Colonic mucosa (tissue), 4 donors: Measurements from ENCODE around the gene LRRK1. TPM values are rescaled to one million over a fixed set of nuclear protein-coding genes. Genes with fewer than 3 reads are reported as not detected.
A peak's percentile ranks its signal among the peaks of the same experiment; 100 is the strongest.

Experiments used
- DNase-seq: peaks from one replicate; pipeline ENCODE4 v3.0.0-alpha.2; 2020
- H3K27ac ChIP-seq: fragments of 200-600 bp; one replicate; pipeline ENCODE4 v1.8.0; 2021
- H3K27me3 ChIP-seq: fragments of 200-600 bp; one replicate; pipeline ENCODE4 v1.8.0; 2021
- H3K36me3 ChIP-seq: fragments of 200-600 bp; one replicate; pipeline ENCODE4 v1.8.0; 2021
- H3K4me1 ChIP-seq: fragments of 200-600 bp; one replicate; pipeline ENCODE4 v1.8.0; 2021; ENCODE audit warnings: mild to moderate bottlenecking
- H3K4me3 ChIP-seq: fragments of 200-600 bp; one replicate; pipeline ENCODE4 v1.8.0; 2021
- H3K9ac ChIP-seq, 2 donors: one replicate each; pipeline ENCODE4 v1.7.0; 2013; ENCODE audit warnings: control low read depth in 2 of 2, low read depth in 2 of 2, low read length in 2 of 2
- H3K9me3 ChIP-seq: fragments of 200-600 bp; one replicate; pipeline ENCODE4 v1.8.0; 2021
- CTCF ChIP-seq: fragments of 200-600 bp; IDR thresholded peaks from one replicate; pipeline ENCODE4 v1.8.0; 2022; ENCODE audit warnings: antibody characterized with exemption, mild to moderate bottlenecking
- intact Hi-C: fragments of 100-400 bp; cut with DNase I; formaldehyde crosslinking; loops from one replicate; pipeline ENCODE4 v1.14.1; 2022
- total RNA-seq, 2 donors: library from RNA; stranded (reverse); fragmentation: NEBNext Ultra II Directional in 1 of 2; extraction: Animal tissue kit (Norgen Biotek cat#: 25700) in 1 of 2; gene quantifications; one replicate each; pipeline ENCODE4 v1.2.1, GENCODE V29; 2021
- donor health status: healthy.
- donor health status: DM: no; HTN: no; CAD: no.
- donor health status: DM: no; HTN: no; CAD: no.

LRRK1 gene
- total RNA-seq, 2 donors from 2014 or later = 29.6 to 36.0 TPM

GRCh38 chr15:100909565-100909964 is 9.6 kb upstream of the LRRK1 start:
- H3K9me3 ChIP-seq = no peaks in the 10 kb centered on the region
- no peak for DNase-seq
- H3K36me3 ChIP-seq = no peaks in the 10 kb centered on the region
- no peaks in the 10 kb centered on the region for H3K27me3 ChIP-seq
- intact Hi-C loops = no loop called here
- H3K4me3 ChIP-seq = no peak overlapping the region
- H3K9ac ChIP-seq = no peak overlapping the region
- TF ChIP-seq CTCF = no peak
- no peaks in the 10 kb centered on the region for H3K4me1 ChIP-seq
- H3K27ac ChIP-seq = no peak overlapping the region

- intact Hi-C loops = loop anchor here (10.0 kb wide), 1 partner anchor 355 kb away; no protein-coding TSS in a partner anchor
- TF ChIP-seq CTCF = no peak
- no peaks in the 10 kb centered on the region for H3K4me1 ChIP-seq
- H3K9ac ChIP-seq = peak overlapping the region in 1 of 2 donors; percentile 1
- H3K36me3 ChIP-seq = no peaks in the 10 kb centered on the region
- DNase-seq = no peak
- H3K4me3 ChIP-seq = no peak overlapping the region
- H3K27ac ChIP-seq = no peak overlapping the region
- H3K27me3 ChIP-seq = no peaks in the 10 kb centered on the region
- no peaks in the 10 kb centered on the region for H3K9me3 ChIP-seq
Observed at GRCh38 chr15:100909989-100910955, 8.9 kb upstream of the LRRK1 start.

- Histone ChIP-seq H3K4me1 (no peaks in the 10 kb centered on the region), H3K27me3 (no peaks in the 10 kb centered on the region), H3K36me3 (no peaks in the 10 kb centered on the region), H3K27ac (no peak overlapping the region), H3K9ac (no peak overlapping the region), H3K9me3 (no peaks in the 10 kb centered on the region), H3K4me3 (no peak overlapping the region)
- DNase-seq = no peak
- TF ChIP-seq CTCF = no peak
- intact Hi-C loops = loop anchor here (10.0 kb wide), 1 partner anchor 354 kb away; no protein-coding TSS in a partner anchor
Observed at GRCh38 chr15:100911086-100911485, 8.1 kb upstream of the LRRK1 start.

- Histone ChIP-seq H3K4me3 (no peak overlapping the region), H3K9me3 (no peaks in the 10 kb centered on the region), H3K27me3 (no peaks in the 10 kb centered on the region), H3K9ac (no peak overlapping the region), H3K4me1 (peaks cover 5% of the 10 kb centered on the region), H3K27ac (no peak overlapping the region), H3K36me3 (no peaks in the 10 kb centered on the region)
- intact Hi-C loops = loop anchor here (10.0 kb wide), 1 partner anchor 351 kb away; no protein-coding TSS in a partner anchor
- no peak for DNase-seq
- TF ChIP-seq CTCF = no peak
Observed at GRCh38 chr15:100913961-100914360, 5.2 kb upstream of the LRRK1 start.

GRCh38 chr15:100914876-100915275 is 4.3 kb upstream of the LRRK1 start:
- DNase-seq = no peak
- no peak overlapping the region for H3K4me3 ChIP-seq
- no peaks in the 10 kb centered on the region for H3K36me3 ChIP-seq
- H3K9ac ChIP-seq = no peak overlapping the region
- no peak for TF ChIP-seq CTCF
- no peak overlapping the region for H3K27ac ChIP-seq
- no peaks in the 10 kb centered on the region for H3K9me3 ChIP-seq
- H3K27me3 ChIP-seq = no peaks in the 10 kb centered on the region
- intact Hi-C loops = loop anchor here (10.0 kb wide), 1 partner anchor 350 kb away; no protein-coding TSS in a partner anchor
- H3K4me1 ChIP-seq = peaks cover 5% of the 10 kb centered on the region
